Mucosa of descending colon (tissue), 3 donors: Measurements from ENCODE around the gene FGR. TPM values are rescaled to one million over a fixed set of nuclear protein-coding genes. Genes with fewer than 3 reads are reported as not detected.

Experiments
- ATAC-seq: fragments of 200-7000 bp; cut with Tn5 transposase; one replicate; pipeline ENCODE4 v1.9.1; 2020; ENCODE audit warnings: mild to moderate bottlenecking, moderate library complexity
- DNase-seq, 3 donors: peaks; one replicate each; pipeline ENCODE4 v3.0.0-alpha.2; 2020
- H3K36me3 ChIP-seq: fragments of 200-600 bp; one replicate; pipeline ENCODE4 v1.8.0; 2021; ENCODE audit warnings: low read depth, mild to moderate bottlenecking
- H3K4me1 ChIP-seq: fragments of 200-600 bp; one replicate; pipeline ENCODE4 v1.8.0; 2021; ENCODE audit warnings: low read depth, mild to moderate bottlenecking
- H3K4me3 ChIP-seq: fragments of 200-600 bp; one replicate; pipeline ENCODE4 v1.8.0; 2021; ENCODE audit warnings: mild to moderate bottlenecking
- H3K9me3 ChIP-seq: fragments of 200-600 bp; one replicate; pipeline ENCODE4 v1.8.0; 2021; ENCODE audit warnings: mild to moderate bottlenecking
- CTCF ChIP-seq: fragments of 200-600 bp; IDR thresholded peaks from one replicate; pipeline ENCODE4 v1.8.0; 2022; ENCODE audit warnings: antibody characterized with exemption, mild to moderate bottlenecking
- intact Hi-C, 2 donors: fragments of 100-400 bp; cut with DNase I in 1 of 2; cut with micrococcal nuclease in 1 of 2; formaldehyde crosslinking; loops; one replicate each; pipeline versions ENCODE4 v1.11.0 to v1.11.1; 2022; cut with DNase I, micrococcal nuclease
- total RNA-seq, 3 donors: library from RNA; stranded (reverse); fragmentation: NEBNext Ultra II Directional in 2 of 3; extraction: Animal tissue kit (Norgen Biotek cat#: 25700) in 2 of 3; gene quantifications; one replicate each; pipeline versions ENCODE4 v1.2.1 to v1.2.4, GENCODE V29; 2021 to 2023
- donor health status: DM: no; HTN: no; CAD: no; lungs with moderate emphysema.
- donor health status: DM: no; HTN: no; CAD: no.
- donor health status: DM: no; HTN: yes; CAD: no.

Gene FGR
- total RNA-seq, 3 donors from 2014 or later: 2.3 to 5.7 (median 5.3) TPM

- ATAC-seq (no peak), DNase-seq (no peak)
- TF ChIP-seq CTCF: no peak
- no peaks in the 10 kb centered on the region for H3K4me1 ChIP-seq
- H3K36me3 ChIP-seq: no peaks in the 10 kb centered on the region
- intact Hi-C loops: no loop called here
- H3K9me3 ChIP-seq: no peaks in the 10 kb centered on the region
- H3K4me3 ChIP-seq: no peak overlapping the region
These were observed 15.2 kb upstream of the FGR start for GRCh38 chr1:27650171-27650538.

- Histone ChIP-seq H3K9me3 (no peaks in the 10 kb centered on the region), H3K4me1 (no peaks in the 10 kb centered on the region), H3K4me3 (no peak overlapping the region), H3K36me3 (no peaks in the 10 kb centered on the region)
- intact Hi-C loops: no loop called here
- no peak for DNase-seq
- ATAC-seq: no peak
- TF ChIP-seq CTCF: no peak
These were observed 14.3 kb upstream of the FGR start for GRCh38 chr1:27649306-27649635.

GRCh38 chr1:27648602-27649305 is 13.8 kb upstream of the FGR start:
- intact Hi-C loops: no loop called here
- H3K36me3 ChIP-seq: no peaks in the 10 kb centered on the region
- no peaks in the 10 kb centered on the region for H3K4me1 ChIP-seq
- no peak for DNase-seq
- ATAC-seq: no peak
- H3K9me3 ChIP-seq: no peaks in the 10 kb centered on the region
- TF ChIP-seq CTCF: no peak
- H3K4me3 ChIP-seq: no peak overlapping the region

GRCh38 chr1:27647328-27647727 is 12.3 kb upstream of the FGR start:
- no peak for ATAC-seq
- no peaks in the 10 kb centered on the region for H3K36me3 ChIP-seq
- no peak overlapping the region for H3K4me3 ChIP-seq
- intact Hi-C loops: no loop called here
- no peak for TF ChIP-seq CTCF
- no peak for DNase-seq
- H3K4me1 ChIP-seq: no peaks in the 10 kb centered on the region
- no peaks in the 10 kb centered on the region for H3K9me3 ChIP-seq

GRCh38 chr1:27646676-27647075 is 11.7 kb upstream of the FGR start:
- no peak for TF ChIP-seq CTCF
- Histone ChIP-seq H3K36me3 (no peaks in the 10 kb centered on the region), H3K4me3 (no peak overlapping the region), H3K9me3 (no peaks in the 10 kb centered on the region), H3K4me1 (no peaks in the 10 kb centered on the region)
- no peak for ATAC-seq
- peak in 1 of 3 donors; percentile 57 for DNase-seq
- intact Hi-C loops: no loop called here

GRCh38 chr1:27645071-27645415 is 10.1 kb upstream of the FGR start:
- no peaks in the 10 kb centered on the region for H3K9me3 ChIP-seq
- H3K36me3 ChIP-seq: no peaks in the 10 kb centered on the region
- H3K4me3 ChIP-seq: no peak overlapping the region
- H3K4me1 ChIP-seq: no peaks in the 10 kb centered on the region
- DNase-seq: no peak
- intact Hi-C loops: no loop called here
- no peak for ATAC-seq
- TF ChIP-seq CTCF: no peak
